Ovary (tissue), 3 donors: Measurements from ENCODE around the gene ARHGEF37.

Experiments used
- CTCF ChIP-seq, 3 donors: fragments of 450-650 bp in 2 of 3; fragments of 200-600 bp in 1 of 3; IDR thresholded peaks; one replicate each; pipeline versions ENCODE4 v1.5.1 to v1.8.0; 2016 to 2022; ENCODE audit warnings: antibody characterized with exemption in 3 of 3, mild to moderate bottlenecking in 1 of 3
- POLR2A ChIP-seq: fragments of 450-650 bp; IDR thresholded peaks from one replicate; pipeline ENCODE4 v1.6.1; 2017; ENCODE audit warnings: antibody characterized with exemption, mild to moderate bottlenecking, moderate library complexity
- donor health status: DM: no; HTN: no; CAD: no.

GRCh38 chr5:149641000-149641576, 59.8 kb downstream of the ARHGEF37 start:
- peak in 1 of 3 donors; percentile 25 for TF ChIP-seq CTCF (IDR thresholded peaks at IDR 0.05)
- no peak for TF ChIP-seq POLR2A
